Urinary bladder (tissue), 4 donors: ENCODE data around the gene NOS1AP. TPM values are rescaled to one million over a fixed set of nuclear protein-coding genes. Genes with fewer than 3 reads are reported as not detected.
"Not testable (repeated sequence)": the region's sequence is repeated elsewhere in the genome, so short reads cannot be mapped to it uniquely, and the experiment has no call there.

Source experiments
- DNase-seq: peaks from one replicate; pipeline ENCODE4 v3.0.0-alpha.2; 2015; ENCODE audit errors: extremely low spot score
- H3K27ac ChIP-seq: one replicate; pipeline ENCODE4 v1.5.1; 2013; ENCODE audit warnings: low read depth, mild to moderate bottlenecking, moderate library complexity
- H3K36me3 ChIP-seq: one replicate; pipeline ENCODE4 v1.6.1; 2013; ENCODE audit warnings: mild to moderate bottlenecking, moderate library complexity; ENCODE audit not compliant: insufficient read depth
- H3K4me1 ChIP-seq: one replicate; pipeline ENCODE4 v1.6.1; 2013; ENCODE audit warnings: mild to moderate bottlenecking, moderate library complexity; ENCODE audit not compliant: insufficient read depth
- H3K4me3 ChIP-seq: one replicate; pipeline ENCODE4 v1.5.1; 2013; ENCODE audit warnings: low read depth, low read length
- WGBS: extraction: QIAGEN DNeasy Blood & Tissue Kit; methylation state at CpG from one replicate; pipeline ENCODE4 v1.1.7; 2013; 5-methylcytosine and 5-hydroxymethylcytosine counted together
- polyA plus RNA-seq: library from polyadenylated mRNA; stranded (reverse); fragments of 200-250 nt; gene quantifications from one replicate; pipeline ENCODE4 v1.2.3, GENCODE V29; 2013
- total RNA-seq: library from RNA; depleted of rRNA; stranded (reverse); fragments of >200 nt; gene quantifications from one replicate; pipeline ENCODE4 v1.2.3, GENCODE V29; 2014
- donor health status: healthy with polysubstance abuse.
- donor health status: healthy.

NOS1AP gene
- total and polyA plus RNA-seq, 2 donors = 0.92 to 2.0 TPM

- no peak overlapping the region for H3K27ac ChIP-seq
- H3K4me3 ChIP-seq = no peak overlapping the region
- peak; percentile 33 for DNase-seq
- no peaks in the 10 kb centered on the region for H3K36me3 ChIP-seq
- 64% methylated on average over 2 of the region's 2 CpGs for WGBS
- peaks cover 2% of the 10 kb centered on the region for H3K4me1 ChIP-seq
Measured at GRCh38 chr1:162159515-162159914, 90.0 kb downstream of the NOS1AP start.

- DNase-seq = no peak
- H3K4me3 ChIP-seq = no peak overlapping the region
- H3K4me1 ChIP-seq = peaks cover 2% of the 10 kb centered on the region
- no peaks in the 10 kb centered on the region for H3K36me3 ChIP-seq
- H3K27ac ChIP-seq = no peak overlapping the region
- 57% methylated on average over 7 of the region's 7 CpGs for WGBS
Measured at GRCh38 chr1:162161916-162162550, 92.5 kb downstream of the NOS1AP start.

GRCh38 chr1:162165528-162165927, 96.0 kb downstream of the NOS1AP start:
- no peak overlapping the region for H3K27ac ChIP-seq
- H3K4me1 ChIP-seq = no peaks in the 10 kb centered on the region

GRCh38 chr1:162166917-162167615, 97.6 kb downstream of the NOS1AP start:
- Histone ChIP-seq H3K36me3 (no peaks in the 10 kb centered on the region), H3K4me3 (no peak overlapping the region), H3K27ac (no peak overlapping the region), H3K4me1 (no peaks in the 10 kb centered on the region)
- WGBS = 87% methylated on average over 9 of the region's 9 CpGs
- DNase-seq = no peak

More at GRCh38 chr1:162165528-162165927, 96.0 kb downstream of the NOS1AP start:
- DNase-seq = no peak
- no peaks in the 10 kb centered on the region for H3K36me3 ChIP-seq
- no peak overlapping the region for H3K4me3 ChIP-seq
- WGBS = 88% methylated on average over 3 of the region's 3 CpGs

GRCh38 chr1:162168261-162168660, 98.8 kb downstream of the NOS1AP start:
- Histone ChIP-seq H3K27ac (no peak overlapping the region), H3K4me3 (no peak overlapping the region), H3K36me3 (no peaks in the 10 kb centered on the region), H3K4me1 (no peaks in the 10 kb centered on the region)
- peak; percentile 68 for DNase-seq
- WGBS = 59% methylated on average over 5 of the region's 5 CpGs

- 90% methylated on average over 7 of the region's 7 CpGs for WGBS
Measured at GRCh38 chr1:162169031-162169790, 99.7 kb downstream of the NOS1AP start.

GRCh38 chr1:162171111-162171510, 101.6 kb downstream of the NOS1AP start:
- 67% methylated on average over 3 of the region's 3 CpGs for whole genome bisulfite sequencing
- H3K4me3 ChIP-seq = no peak overlapping the region

More at GRCh38 chr1:162169031-162169790, 99.7 kb downstream of the NOS1AP start:
- Histone ChIP-seq H3K36me3 (no peaks in the 10 kb centered on the region), H3K4me1 (no peaks in the 10 kb centered on the region), H3K27ac (no peak overlapping the region), H3K4me3 (no peak overlapping the region)
- DNase-seq = no peak

GRCh38 chr1:162172311-162173102, 103.0 kb downstream of the NOS1AP start:
- H3K4me1 ChIP-seq = no peaks in the 10 kb centered on the region
- 100% methylated on average over 2 of the region's 2 CpGs for WGBS
- no peak for DNase-seq

More at GRCh38 chr1:162171111-162171510, 101.6 kb downstream of the NOS1AP start:
- DNase-seq = no peak
- Histone ChIP-seq H3K4me1 (no peaks in the 10 kb centered on the region), H3K27ac (no peak overlapping the region), H3K36me3 (no peaks in the 10 kb centered on the region)

GRCh38 chr1:162173607-162174006, 104.1 kb downstream of the NOS1AP start:
- H3K27ac ChIP-seq, H3K4me1 ChIP-seq, DNase-seq, H3K36me3 ChIP-seq, H3K4me3 ChIP-seq: not testable (repeated sequence)
- 96% methylated on average over 1 of the region's 1 CpG for WGBS

More at GRCh38 chr1:162172311-162173102, 103.0 kb downstream of the NOS1AP start:
- no peak overlapping the region for H3K27ac ChIP-seq
- no peak overlapping the region for H3K4me3 ChIP-seq
- H3K36me3 ChIP-seq = no peaks in the 10 kb centered on the region

GRCh38 chr1:162174027-162174426, 104.5 kb downstream of the NOS1AP start:
- not testable (repeated sequence) for DNase-seq, H3K27ac ChIP-seq, H3K4me1 ChIP-seq, H3K4me3 ChIP-seq, H3K36me3 ChIP-seq
- 96% methylated on average over 2 of the region's 4 CpGs for WGBS

GRCh38 chr1:162175379-162176081, 106.0 kb downstream of the NOS1AP start:
- Histone ChIP-seq H3K4me1 (no peaks in the 10 kb centered on the region), H3K36me3 (no peaks in the 10 kb centered on the region), H3K27ac (no peak overlapping the region), H3K4me3 (no peak overlapping the region)
- 51% methylated on average over 9 of the region's 9 CpGs for WGBS
- DNase-seq = no peak

GRCh38 chr1:162177126-162177525, 107.6 kb downstream of the NOS1AP start:
- H3K36me3 ChIP-seq = no peaks in the 10 kb centered on the region
- H3K4me3 ChIP-seq = no peak overlapping the region
- H3K27ac ChIP-seq = no peak overlapping the region
- no peaks in the 10 kb centered on the region for H3K4me1 ChIP-seq
- 92% methylated on average over 6 of the region's 6 CpGs for WGBS
- DNase-seq = no peak

- WGBS = 90% methylated on average over 4 of the region's 4 CpGs
- Histone ChIP-seq H3K27ac (no peak overlapping the region), H3K36me3 (no peaks in the 10 kb centered on the region), H3K4me3 (no peak overlapping the region), H3K4me1 (no peaks in the 10 kb centered on the region)
- DNase-seq = no peak
Measured at GRCh38 chr1:162178432-162178831, 108.9 kb downstream of the NOS1AP start.
